Hepatic stellate cell (primary cell): ENCODE measurements around the gene FAM111A.
A peak's percentile ranks its signal among the peaks of the same experiment; 100 is the strongest.
"Not testable (repeated sequence)": the region's sequence is repeated elsewhere in the genome, so short reads cannot be mapped to it uniquely, and the experiment has no call there.

ENCODE experiments used
- DNase-seq: peaks from one replicate; pipeline ENCODE4 v3.0.0; 2011; ENCODE audit warnings: low spot score

Gene FAM111A

GRCh38 chr11:59142530-59143507 is at the start of gene FAM111A:
Gene FAM111A, plus strand, starts transcription at chr11:59142856. Its CDS starts 6,017 bp downstream, at chr11:59148873.
- DNase-seq = peak; percentile 90

GRCh38 chr11:59093576-59093975 is 49.1 kb upstream of the FAM111A start:
- not testable (repeated sequence) for DNase-seq

- not testable (repeated sequence) for DNase-seq
These were observed 47.4 kb upstream of the FAM111A start for GRCh38 chr11:59095225-59095624.

GRCh38 chr11:59095972-59096575 is 46.6 kb upstream of the FAM111A start:
- not testable (repeated sequence) for DNase-seq

GRCh38 chr11:59097113-59097708 is 45.4 kb upstream of the FAM111A start:
- peak; percentile 5 for DNase-seq

- DNase-seq = not testable (repeated sequence)
These were observed 44.7 kb upstream of the FAM111A start for GRCh38 chr11:59097938-59098337.

GRCh38 chr11:59102259-59102765 is 40.3 kb upstream of the FAM111A start:
- peak; percentile 38 for DNase-seq

GRCh38 chr11:59106363-59107336 is 36.0 kb upstream of the FAM111A start, which contains the start of gene FAM111B:
Gene FAM111B, plus strand, starts transcription at chr11:59107237. Its CDS starts 2,389 bp downstream, at chr11:59109626.
- DNase-seq = peak; percentile 93

- not testable (repeated sequence) for DNase-seq
These were observed 34.9 kb upstream of the FAM111A start for GRCh38 chr11:59107721-59108120.

GRCh38 chr11:59112494-59112893 is 30.2 kb upstream of the FAM111A start:
- no peak for DNase-seq

- DNase-seq = no peak
These were observed 28.3 kb upstream of the FAM111A start for GRCh38 chr11:59114344-59114743.

- no peak for DNase-seq
These were observed 27.1 kb upstream of the FAM111A start for GRCh38 chr11:59115553-59115952.

GRCh38 chr11:59117774-59118173 is 24.9 kb upstream of the FAM111A start:
- no peak for DNase-seq

- no peak for DNase-seq
These were observed 22.8 kb upstream of the FAM111A start for GRCh38 chr11:59119826-59120225.

- peak; percentile 77 for DNase-seq
These were observed 6.8 kb upstream of the FAM111A start for GRCh38 chr11:59135648-59136461.

- DNase-seq = not testable (repeated sequence)
These were observed 6.1 kb upstream of the FAM111A start for GRCh38 chr11:59136551-59136950.

GRCh38 chr11:59137190-59137589 is 5.5 kb upstream of the FAM111A start:
- no peak for DNase-seq

- DNase-seq = no peak
These were observed 4.0 kb upstream of the FAM111A start for GRCh38 chr11:59138643-59139042.

- no peak for DNase-seq
These were observed 1.5 kb upstream of the FAM111A start for GRCh38 chr11:59141191-59141590.
